Vagina (tissue), 2 donors: ENCODE results near the gene TMEM161B. TPM values are rescaled to one million over a fixed set of nuclear protein-coding genes. Genes with fewer than 3 reads are reported as not detected.

ENCODE experiments used
- DNase-seq, 2 donors: peaks; one replicate each; pipeline ENCODE4 v3.0.0-alpha.2; 2017; ENCODE audit errors: extremely low spot score in 2 of 2
- H3K27ac ChIP-seq: fragments of 200-600 bp; sonication (generic); one replicate; pipeline ENCODE4 v1.5.1; 2019
- H3K27me3 ChIP-seq: fragments of 200-600 bp; sonication (generic); one replicate; pipeline ENCODE4 v1.5.1; 2019
- H3K36me3 ChIP-seq, 2 donors: fragments of 200-600 bp; sonication (generic); one replicate each; pipeline ENCODE4 v1.5.1; 2017 to 2019
- H3K4me1 ChIP-seq: fragments of 200-600 bp; sonication (generic); one replicate; pipeline ENCODE4 v1.5.1; 2019
- H3K4me3 ChIP-seq, 2 donors: fragments of 200-600 bp; sonication (generic); 1 replicate in 1 of 2; 2 replicates in 1 of 2; pipeline ENCODE4 v1.5.1; 2016 to 2019
- H3K9me3 ChIP-seq: fragments of 200-600 bp; sonication (generic); one replicate; pipeline ENCODE4 v1.5.1; 2019
- POLR2A ChIP-seq, 2 donors: fragments of 450-650 bp; IDR thresholded peaks; one replicate each; pipeline ENCODE4 v1.6.1; 2017; ENCODE audit warnings: antibody characterized with exemption in 2 of 2, mild to moderate bottlenecking in 2 of 2, moderate library complexity in 2 of 2
- POLR2AphosphoS5 ChIP-seq, 2 donors: sonication (generic); formaldehyde crosslinking; IDR thresholded peaks; one replicate each; pipeline ENCODE4 v1.9.0; 2017; ENCODE audit warnings: antibody characterized with exemption in 2 of 2, mild to moderate bottlenecking in 2 of 2, low read depth in 1 of 2; ENCODE audit not compliant: insufficient read depth in 1 of 2
- intact Hi-C: fragments of 100-400 bp; cut with DNase I; formaldehyde crosslinking; loops from one replicate; pipeline ENCODE4 v1.15.1; 2023
- total RNA-seq: library from RNA; depleted of rRNA; stranded (reverse); fragments of >200 nt; gene quantifications from one replicate; pipeline ENCODE4 v1.2.3, GENCODE V29; 2016
- TF ChIP-seq, protein P1 (sequence below), 3 experiments: fragments of 450-650 bp in 2 of 3; fragments of 200-600 bp in 1 of 3; sonication (generic) in 1 of 3; IDR thresholded peaks; one replicate each; pipeline ENCODE4 v1.5.1; 2017 to 2019; ENCODE audit warnings: antibody characterized with exemption in 3 of 3, mild to moderate bottlenecking in 2 of 3, moderate library complexity in 2 of 3

Gene TMEM161B
- total RNA-seq, 1 donor from 2014 or later: 19.9 TPM

GRCh38 chr5:88250010-88250409 lies 18.6 kb downstream of the TMEM161B start:
- TF ChIP-seq POLR2A (IDR thresholded peaks at IDR 0.05) (no peak), POLR2AphosphoS5 (IDR thresholded peaks at IDR 0.05; ENCODE audit: insufficient read depth in 1 of 2, low read depth in 1 of 2) (no peak)
- TF ChIP-seq, protein P1, sequence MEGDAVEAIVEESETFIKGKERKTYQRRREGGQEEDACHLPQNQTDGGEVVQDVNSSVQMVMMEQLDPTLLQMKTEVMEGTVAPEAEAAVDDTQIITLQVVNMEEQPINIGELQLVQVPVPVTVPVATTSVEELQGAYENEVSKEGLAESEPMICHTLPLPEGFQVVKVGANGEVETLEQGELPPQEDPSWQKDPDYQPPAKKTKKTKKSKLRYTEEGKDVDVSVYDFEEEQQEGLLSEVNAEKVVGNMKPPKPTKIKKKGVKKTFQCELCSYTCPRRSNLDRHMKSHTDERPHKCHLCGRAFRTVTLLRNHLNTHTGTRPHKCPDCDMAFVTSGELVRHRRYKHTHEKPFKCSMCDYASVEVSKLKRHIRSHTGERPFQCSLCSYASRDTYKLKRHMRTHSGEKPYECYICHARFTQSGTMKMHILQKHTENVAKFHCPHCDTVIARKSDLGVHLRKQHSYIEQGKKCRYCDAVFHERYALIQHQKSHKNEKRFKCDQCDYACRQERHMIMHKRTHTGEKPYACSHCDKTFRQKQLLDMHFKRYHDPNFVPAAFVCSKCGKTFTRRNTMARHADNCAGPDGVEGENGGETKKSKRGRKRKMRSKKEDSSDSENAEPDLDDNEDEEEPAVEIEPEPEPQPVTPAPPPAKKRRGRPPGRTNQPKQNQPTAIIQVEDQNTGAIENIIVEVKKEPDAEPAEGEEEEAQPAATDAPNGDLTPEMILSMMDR (IDR thresholded peaks at IDR 0.05): no peak
- H3K4me1 ChIP-seq: no peaks in the 10 kb centered on the region
- no peaks in the 10 kb centered on the region for H3K27me3 ChIP-seq
- no peak overlapping the region for H3K4me3 ChIP-seq
- H3K36me3 ChIP-seq: no peaks in the 10 kb centered on the region
- DNase-seq: no peak
- no peaks in the 10 kb centered on the region for H3K9me3 ChIP-seq
- H3K27ac ChIP-seq: no peak overlapping the region
- intact Hi-C loops: no loop called here

DNA sequence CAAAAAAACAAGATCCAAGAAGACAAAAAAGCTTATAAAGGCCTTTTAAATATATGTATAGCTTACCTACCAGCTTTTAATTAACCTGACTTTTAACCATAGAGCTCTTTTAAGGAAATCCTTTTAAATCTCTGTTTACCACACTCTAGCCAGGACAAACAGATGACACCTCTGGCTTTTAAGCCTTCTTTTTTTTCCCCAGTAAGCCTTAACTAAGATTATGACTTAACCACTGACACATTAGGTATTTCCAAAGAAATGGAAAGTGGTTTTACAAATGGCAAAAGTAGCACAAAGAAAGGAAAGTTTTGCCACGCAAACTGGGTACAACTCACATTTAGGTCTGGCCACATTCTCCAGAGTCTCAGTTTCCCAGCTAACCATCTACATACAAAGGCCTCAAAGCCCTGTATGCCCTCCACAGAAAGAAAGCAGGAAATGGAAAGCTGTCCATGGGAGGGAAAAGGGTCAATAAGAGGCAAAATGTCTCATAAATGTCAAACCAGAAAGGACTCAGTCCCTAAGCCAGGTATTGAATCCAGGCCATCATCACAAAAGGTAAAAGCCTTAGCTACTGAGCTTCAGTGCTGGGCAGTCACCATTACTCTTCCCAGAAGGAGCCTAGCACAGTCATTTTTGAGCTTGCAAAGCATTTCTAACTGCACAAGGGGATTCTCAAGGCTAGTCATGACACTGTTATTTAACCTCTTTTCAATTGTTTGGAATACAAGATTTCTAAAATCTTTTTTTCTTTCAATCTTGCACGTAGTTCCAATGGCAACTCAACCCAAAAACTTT lies 19.7 kb downstream of the TMEM161B start:
- intact Hi-C loops: no loop called here
- Histone ChIP-seq H3K4me1 (no peaks in the 10 kb centered on the region), H3K27me3 (no peaks in the 10 kb centered on the region), H3K4me3 (no peak overlapping the region), H3K9me3 (no peaks in the 10 kb centered on the region), H3K27ac (no peak overlapping the region), H3K36me3 (no peaks in the 10 kb centered on the region)
- TF ChIP-seq, protein P1 (IDR thresholded peaks at IDR 0.05): no peak
- no peak for TF ChIP-seq POLR2AphosphoS5 (IDR thresholded peaks at IDR 0.05; ENCODE audit: insufficient read depth in 1 of 2, low read depth in 1 of 2)
- TF ChIP-seq POLR2A (IDR thresholded peaks at IDR 0.05): no peak
- no peak for DNase-seq

DNA sequence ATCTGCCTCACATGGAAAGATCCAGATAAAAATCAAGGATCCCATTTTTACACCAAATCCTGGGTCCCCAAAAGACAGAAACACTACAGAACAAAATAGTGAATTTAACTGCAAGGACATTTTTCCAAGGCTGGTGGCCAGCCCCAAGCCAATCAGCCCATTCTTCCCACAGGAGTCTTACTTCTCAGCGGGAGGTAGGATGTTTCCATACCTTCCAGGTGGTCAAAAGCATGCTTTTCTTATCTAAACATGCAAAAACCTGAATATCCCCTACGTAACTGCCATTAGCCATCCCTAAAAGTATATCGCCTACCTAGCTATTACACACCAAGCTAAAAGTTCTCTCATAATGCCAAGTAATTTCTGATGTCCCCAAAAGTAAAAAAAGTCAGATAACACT lies 20.6 kb downstream of the TMEM161B start:
- Histone ChIP-seq H3K4me1 (no peaks in the 10 kb centered on the region), H3K36me3 (no peaks in the 10 kb centered on the region), H3K4me3 (no peak overlapping the region), H3K9me3 (no peaks in the 10 kb centered on the region), H3K27ac (no peak overlapping the region), H3K27me3 (no peaks in the 10 kb centered on the region)
- DNase-seq: no peak
- intact Hi-C loops: no loop called here
- no peak for TF ChIP-seq POLR2A (IDR thresholded peaks at IDR 0.05)
- TF ChIP-seq, protein P1 (IDR thresholded peaks at IDR 0.05): no peak
- TF ChIP-seq POLR2AphosphoS5 (IDR thresholded peaks at IDR 0.05; ENCODE audit: insufficient read depth in 1 of 2, low read depth in 1 of 2): no peak

GRCh38 chr5:88245893-88246244 lies 22.8 kb downstream of the TMEM161B start:
- Histone ChIP-seq H3K27ac (no peak overlapping the region), H3K9me3 (no peaks in the 10 kb centered on the region), H3K4me1 (no peaks in the 10 kb centered on the region), H3K36me3 (no peaks in the 10 kb centered on the region), H3K27me3 (no peaks in the 10 kb centered on the region), H3K4me3 (no peak overlapping the region)
- intact Hi-C loops: no loop called here
- DNase-seq: no peak
- no peak for TF ChIP-seq POLR2AphosphoS5 (IDR thresholded peaks at IDR 0.05; ENCODE audit: insufficient read depth in 1 of 2, low read depth in 1 of 2)
- TF ChIP-seq, protein P1 (IDR thresholded peaks at IDR 0.05): no peak
- TF ChIP-seq POLR2A (IDR thresholded peaks at IDR 0.05): no peak

DNA sequence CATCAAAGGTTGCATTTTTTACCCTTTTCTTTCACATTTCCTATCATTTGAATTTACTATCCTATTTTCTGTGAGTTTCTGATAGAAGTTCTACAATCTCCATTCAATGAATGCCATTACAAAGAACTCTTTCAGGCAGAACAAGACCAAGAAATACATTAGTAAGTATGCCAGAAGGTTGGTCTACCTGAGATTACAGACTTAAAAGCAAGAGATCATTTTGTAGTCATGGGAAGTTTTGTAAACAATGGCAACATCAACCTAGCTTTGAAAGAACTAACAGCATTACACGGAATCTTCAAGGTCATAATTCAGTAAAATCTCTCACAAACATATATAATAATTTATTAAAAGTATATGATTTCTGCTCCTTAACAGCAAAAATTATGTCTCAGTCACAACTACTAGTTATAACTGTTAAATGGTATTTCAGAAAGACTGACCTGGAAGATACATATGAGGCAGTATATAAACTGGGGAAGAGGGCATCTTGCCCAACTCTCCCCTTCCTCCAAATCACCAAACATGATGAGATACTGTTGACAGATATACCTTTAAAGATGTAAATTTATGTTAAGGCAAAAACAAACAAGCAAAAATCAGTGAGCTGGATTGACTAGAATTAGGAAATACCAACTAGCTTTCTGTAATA lies 23.3 kb downstream of the TMEM161B start:
- TF ChIP-seq, protein P1 (IDR thresholded peaks at IDR 0.05): no peak
- no peak for TF ChIP-seq POLR2A (IDR thresholded peaks at IDR 0.05)
- no peak for TF ChIP-seq POLR2AphosphoS5 (IDR thresholded peaks at IDR 0.05; ENCODE audit: insufficient read depth in 1 of 2, low read depth in 1 of 2)
- intact Hi-C loops: no loop called here
- H3K9me3 ChIP-seq: no peaks in the 10 kb centered on the region
- H3K27ac ChIP-seq: no peak overlapping the region
- no peaks in the 10 kb centered on the region for H3K4me1 ChIP-seq
- H3K4me3 ChIP-seq: no peak overlapping the region
- no peaks in the 10 kb centered on the region for H3K36me3 ChIP-seq
- no peak for DNase-seq
- no peaks in the 10 kb centered on the region for H3K27me3 ChIP-seq
